Measurements from ENCODE around the gene SLC2A11.

GRCh38 chr22:23875801-23876200, 18.1 kb downstream of the SLC2A11 start:
- no peak for TF ChIP-seq CTCF (IDR thresholded peaks at IDR 0.05)
- TF ChIP-seq POLR2A (IDR thresholded peaks at IDR 0.05): no peak
